HEK293T (cell line): ENCODE results near the gene INPP4A.

Experiments
- BHLHE40 ChIP-seq: fragments of 450-650 bp; IDR thresholded peaks from 2 replicates; pipeline ENCODE4 v1.6.1; 2016; ENCODE audit warnings: mild to moderate bottlenecking, moderate library complexity, borderline replicate concordance
- CTBP1 ChIP-seq: fragments of 450-650 bp; IDR thresholded peaks from 2 replicates; pipeline ENCODE4 v1.6.1; 2016; ENCODE audit warnings: borderline replicate concordance
- ELF4 ChIP-seq: fragments of 450-650 bp; IDR thresholded peaks from 2 replicates; pipeline ENCODE4 v1.6.1; 2017; ENCODE audit warnings: antibody characterized with exemption
- FOXA1 ChIP-seq: fragments of 450-650 bp; IDR thresholded peaks from 2 replicates; pipeline ENCODE4 v1.6.1; 2016; ENCODE audit warnings: mild to moderate bottlenecking
- FOXK2 ChIP-seq: fragments of 450-650 bp; IDR thresholded peaks from 2 replicates; pipeline ENCODE4 v1.6.1; 2016; ENCODE audit warnings: mild to moderate bottlenecking
- FOXM1 ChIP-seq: fragments of 450-650 bp; IDR thresholded peaks from 2 replicates; pipeline ENCODE4 v1.6.1; 2017; ENCODE audit warnings: mild to moderate bottlenecking, borderline replicate concordance
- L3MBTL2 ChIP-seq: fragments of 450-650 bp; conservative IDR thresholded peaks from 2 replicates; pipeline ENCODE4 v1.6.1; 2016; ENCODE audit warnings: mild to moderate bottlenecking
- LEF1 ChIP-seq: fragments of 450-650 bp; IDR thresholded peaks from 2 replicates; pipeline ENCODE4 v1.6.1; 2017; ENCODE audit warnings: mild to moderate bottlenecking, borderline replicate concordance
- NFRKB ChIP-seq: fragments of 450-650 bp; IDR thresholded peaks from 2 replicates; pipeline ENCODE4 v1.6.1; 2016; ENCODE audit warnings: mild to moderate bottlenecking, moderate library complexity
- SP1 ChIP-seq: fragments of 450-650 bp; IDR thresholded peaks from 2 replicates; pipeline ENCODE4 v1.6.1; 2017
- SUZ12 ChIP-seq: fragments of 450-650 bp; IDR thresholded peaks from 2 replicates; pipeline ENCODE4 v1.6.1; 2016; ENCODE audit warnings: mild to moderate bottlenecking
- TARDBP ChIP-seq: fragments of 450-650 bp; IDR thresholded peaks from 2 replicates; pipeline ENCODE4 v1.6.1; 2016
- ZNF384 ChIP-seq: fragments of 450-650 bp; IDR thresholded peaks from 2 replicates; pipeline ENCODE4 v1.6.1; 2016
- TF ChIP-seq, protein P1 (sequence below): fragments of 450-650 bp; IDR thresholded peaks from 2 replicates; pipeline ENCODE4 v1.6.1; 2016

DNA sequence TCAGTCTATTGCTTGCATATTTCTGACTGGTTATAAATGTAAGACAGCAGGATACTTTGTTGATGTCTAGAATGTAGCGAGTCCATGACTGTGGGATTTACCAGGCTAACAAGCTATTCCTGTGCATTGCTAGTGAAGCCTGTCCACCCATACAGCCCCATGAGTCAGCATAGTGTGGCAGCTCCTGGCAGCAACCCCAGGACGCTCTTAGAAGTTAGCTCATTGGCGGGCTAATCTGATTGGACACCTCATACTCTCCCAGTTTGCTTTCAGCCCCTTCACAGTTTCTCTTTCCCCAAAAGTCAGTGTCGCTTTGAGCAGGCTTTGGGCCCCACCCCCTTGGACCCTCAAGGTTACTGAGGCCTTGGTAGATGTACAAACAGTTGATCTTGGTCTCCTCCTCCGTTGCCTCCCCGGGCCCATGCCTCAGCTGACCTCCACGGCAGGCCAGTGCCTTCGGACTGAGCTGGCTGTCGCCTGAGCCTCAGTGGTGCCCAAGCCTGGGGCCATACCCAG is 115.7 kb downstream of the INPP4A start:
- TF ChIP-seq SP1: no peak
- no peak for TF ChIP-seq FOXA1
- TF ChIP-seq, protein P1, sequence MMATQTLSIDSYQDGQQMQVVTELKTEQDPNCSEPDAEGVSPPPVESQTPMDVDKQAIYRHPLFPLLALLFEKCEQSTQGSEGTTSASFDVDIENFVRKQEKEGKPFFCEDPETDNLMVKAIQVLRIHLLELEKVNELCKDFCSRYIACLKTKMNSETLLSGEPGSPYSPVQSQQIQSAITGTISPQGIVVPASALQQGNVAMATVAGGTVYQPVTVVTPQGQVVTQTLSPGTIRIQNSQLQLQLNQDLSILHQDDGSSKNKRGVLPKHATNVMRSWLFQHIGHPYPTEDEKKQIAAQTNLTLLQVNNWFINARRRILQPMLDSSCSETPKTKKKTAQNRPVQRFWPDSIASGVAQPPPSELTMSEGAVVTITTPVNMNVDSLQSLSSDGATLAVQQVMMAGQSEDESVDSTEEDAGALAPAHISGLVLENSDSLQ: no peak
- no peak for TF ChIP-seq SUZ12
- TF ChIP-seq CTBP1: no peak
- no peak for TF ChIP-seq ELF4
- TF ChIP-seq NFRKB: no peak
- TF ChIP-seq L3MBTL2: no peak
- no peak for TF ChIP-seq BHLHE40
- TF ChIP-seq LEF1: no peak
- TF ChIP-seq TARDBP: no peak
- TF ChIP-seq FOXK2: no peak
- no peak for TF ChIP-seq FOXM1
- no peak for TF ChIP-seq ZNF384
